Heart left ventricle (tissue), 16 donors: ENCODE data around the gene ABL2. TPM values are rescaled to one million over a fixed set of nuclear protein-coding genes. Genes with fewer than 3 reads are reported as not detected.

Experiments used
- ATAC-seq, 4 donors: fragments of 200-7000 bp; cut with Tn5 transposase; one replicate each; pipeline ENCODE4 v1.9.1; 2020 to 2022; ENCODE audit warnings: moderate library complexity in 4 of 4, mild to moderate bottlenecking in 3 of 4, moderate number of reproducible peaks in 1 of 4
- DNase-seq, 5 donors: peaks; one replicate each; pipeline ENCODE4 v3.0.0-alpha.2; 2020
- H3K27ac ChIP-seq, 12 donors: fragments of 200-600 bp; sonication (generic) in 4 of 12; one replicate each; pipeline versions ENCODE4 v1.5.0 to v1.8.0; 2016 to 2022; ENCODE audit warnings: mild to moderate bottlenecking in 2 of 12
- H3K27me3 ChIP-seq, 9 donors: fragments of 200-600 bp; sonication (generic) in 2 of 9; one replicate each; pipeline versions ENCODE4 v1.5.1 to v1.8.0; 2016 to 2022; ENCODE audit warnings: mild to moderate bottlenecking in 3 of 9
- H3K36me3 ChIP-seq, 9 donors: fragments of 200-600 bp; sonication (generic) in 2 of 9; one replicate each; pipeline versions ENCODE4 v1.5.0 to v1.8.0; 2018 to 2022; ENCODE audit warnings: mild to moderate bottlenecking in 2 of 9
- H3K4me1 ChIP-seq, 12 donors: fragments of 200-600 bp; sonication (generic) in 4 of 12; one replicate each; pipeline versions ENCODE4 v1.5.0 to v1.8.0; 2016 to 2022; ENCODE audit warnings: mild to moderate bottlenecking in 3 of 12
- H3K4me3 ChIP-seq, 12 donors: fragments of 200-600 bp; sonication (generic) in 4 of 12; one replicate each; pipeline versions ENCODE4 v1.5.0 to v1.8.0; 2017 to 2022; ENCODE audit warnings: mild to moderate bottlenecking in 9 of 12, moderate library complexity in 4 of 12
- H3K9me3 ChIP-seq, 12 donors: fragments of 200-600 bp; sonication (generic) in 4 of 12; one replicate each; pipeline versions ENCODE4 v1.5.0 to v1.8.0; 2016 to 2022; ENCODE audit warnings: mild to moderate bottlenecking in 1 of 12
- CTCF ChIP-seq, 12 donors: fragments of 200-600 bp; sonication (generic) in 4 of 12; IDR thresholded peaks; one replicate each; pipeline versions ENCODE4 v1.5.0 to v1.8.0; 2018 to 2022; ENCODE audit warnings: antibody characterized with exemption in 12 of 12, mild to moderate bottlenecking in 5 of 12
- POLR2A ChIP-seq, 2 donors: fragments of 450-650 bp; IDR thresholded peaks; one replicate each; pipeline ENCODE4 v1.6.1; 2017; ENCODE audit warnings: antibody characterized with exemption in 2 of 2, mild to moderate bottlenecking in 2 of 2, moderate library complexity in 2 of 2
- WGBS, 4 donors: extraction: QIAGEN DNeasy Blood & Tissue Kit in 2 of 4; methylation state at CpG; one replicate each; pipeline versions ENCODE4 v1.1.5 to v1.1.7; 2013 to 2018; 5-methylcytosine and 5-hydroxymethylcytosine counted together
- intact Hi-C, 10 donors: fragments of 100-400 bp; cut with DNase I; formaldehyde crosslinking; loops; one replicate each; pipeline versions ENCODE4 v1.11.1 to v1.14.2; 2022
- polyA plus RNA-seq, 2 donors: library from polyadenylated mRNA; stranded (reverse); fragments of 200-250 nt; gene quantifications; one replicate each; pipeline ENCODE4 v1.2.3, GENCODE V29; 2013
- total RNA-seq, 9 donors: library from RNA; depleted of rRNA in 2 of 9; stranded (reverse); fragments of >200 nt in 2 of 9; fragmentation: NEBNext Ultra II Directional in 3 of 9; extraction: Animal tissue kit (Norgen Biotek cat#: 25700) in 3 of 9; gene quantifications; one replicate each; pipeline versions ENCODE4 v1.1.0 to v1.2.4, GENCODE V29; 2016 to 2023
- donor health status: ischemic (EF 13 %, LVEDD 7.1; RV severe dilation, severe dysfunction).
- donor health status: healthy with polysubstance abuse.
- donor health status: DM: no; HTN: yes; CAD: no.
- donor health status: DM: no; HTN: no; CAD: no.
- donor health status: ischemic (EF 25% LVEDD 6.9; RV normal size, moderate dysfunction).
- donor health status: ischemic (EF 25% LVEDD 5.7; RV mildly dilated, moderate dysfunction).
- donor health status: healthy.
- donor health status: DM: yes; HTN: yes; CAD: no.
- donor health status: ischemic (EF 35%, LVEDD 5.7; RV mildly dilated, moderate dysfunction).
- donor health status: nonischemic (EF 11% LVEDD 7.7; RV severe dilation, severe dysfunction).
- donor health status: DM: yes; HTN: yes; CAD: no.
- donor health status: PGD.
- donor health status: ischemic (EF 29% LVEDD 5.4; RV normal size, mild dysfunction).
- donor health status: nonischemic (EF 23%, LVEDD 6.1; RV moderate dilation, normal function).

ABL2 gene
- total and polyA plus RNA-seq, 11 donors, result 2.5 to 22.0 (median 10.2) TPM

GRCh38 chr1:179264507-179264906 lies 35.0 kb upstream of the ABL2 start:
- intact Hi-C loops, result no loop called here
- 78 to 85% (median 79%) methylated on average over 3 of the region's 3 CpGs for WGBS, 4 donors
- H3K27ac ChIP-seq, result no peak overlapping the region
- peaks cover 0 to 7% (median 0%) of the 10 kb centered on the region in 12 donors for H3K9me3 ChIP-seq
- TF ChIP-seq CTCF (IDR thresholded peaks at IDR 0.05) (no peak), POLR2A (IDR thresholded peaks at IDR 0.05) (no peak)
- ATAC-seq (no peak), DNase-seq (no peak)
- H3K36me3 ChIP-seq, result no peaks in the 10 kb centered on the region
- no peaks in the 10 kb centered on the region for H3K4me1 ChIP-seq
- H3K27me3 ChIP-seq, result no peaks in the 10 kb centered on the region
- no peak overlapping the region for H3K4me3 ChIP-seq

- Histone ChIP-seq H3K27me3 (no peaks in the 10 kb centered on the region), H3K36me3 (no peaks in the 10 kb centered on the region), H3K4me1 (no peaks in the 10 kb centered on the region), H3K9me3 (peaks cover 0 to 7% (median 0%) of the 10 kb centered on the region in 12 donors), H3K4me3 (no peak overlapping the region), H3K27ac (no peak overlapping the region)
- intact Hi-C loops, result no loop called here
- no peak for TF ChIP-seq POLR2A (IDR thresholded peaks at IDR 0.05)
- no peak for TF ChIP-seq CTCF (IDR thresholded peaks at IDR 0.05)
- DNase-seq, result no peak
- ATAC-seq, result no peak
Measured at GRCh38 chr1:179263121-179263520, 33.6 kb upstream of the ABL2 start.

GRCh38 chr1:179262183-179262582 lies 32.7 kb upstream of the ABL2 start:
- Histone ChIP-seq H3K27me3 (no peaks in the 10 kb centered on the region), H3K27ac (no peak overlapping the region), H3K4me1 (no peaks in the 10 kb centered on the region), H3K9me3 (peaks cover 0 to 7% (median 0%) of the 10 kb centered on the region in 12 donors), H3K36me3 (no peaks in the 10 kb centered on the region), H3K4me3 (no peak overlapping the region)
- ATAC-seq, result no peak
- TF ChIP-seq POLR2A (IDR thresholded peaks at IDR 0.05) (no peak), CTCF (IDR thresholded peaks at IDR 0.05) (no peak)
- WGBS, 4 donors, result 94 to 97% (median 95%) methylated on average over 1 of the region's 1 CpG
- intact Hi-C loops, result no loop called here
- DNase-seq, result no peak

GRCh38 chr1:179253286-179253972 lies 24.0 kb upstream of the ABL2 start:
- 78 to 86% (median 79%) methylated on average over 8 of the region's 8 CpGs for WGBS, 4 donors
- no peak for ATAC-seq
- Histone ChIP-seq H3K27ac (no peak overlapping the region), H3K36me3 (no peaks in the 10 kb centered on the region), H3K27me3 (no peaks in the 10 kb centered on the region), H3K9me3 (no peaks in the 10 kb centered on the region), H3K4me3 (no peak overlapping the region), H3K4me1 (no peaks in the 10 kb centered on the region)
- intact Hi-C loops, result loop anchor here in 8 of 10 donors (2.0 to 10.0 kb wide), 4 partner anchors 111 to 119 kb away; partner anchors contain the start of gene AXDND1 (in 6 of the 8)
- TF ChIP-seq CTCF (IDR thresholded peaks at IDR 0.05) (no peak), POLR2A (IDR thresholded peaks at IDR 0.05) (no peak)
- DNase-seq, result no peak
